ACC112 (cell line): ENCODE data around the gene FBXL13.

ENCODE experiments used
- H2AFZ ChIP-seq: fragments of 200-600 bp; sonication (generic); one replicate; pipeline ENCODE4 v1.6.0; 2017; ENCODE audit warnings: antibody characterized with exemption, low read length; ENCODE audit not compliant: unreplicated experiment
- H3K27ac ChIP-seq: fragments of 200-600 bp; sonication (generic); 2 replicates; pipeline ENCODE4 v1.5.1; 2014; ENCODE audit warnings: low read depth, mild to moderate bottlenecking, antibody characterized with exemption, low read length, moderate library complexity
- H3K27me3 ChIP-seq: fragments of 200-600 bp; sonication (generic); 2 replicates; pipeline ENCODE4 v1.6.1; 2014; ENCODE audit warnings: mild to moderate bottlenecking, antibody characterized with exemption, low read length, moderate library complexity, mixed read lengths; ENCODE audit not compliant: insufficient read depth
- H3K36me3 ChIP-seq: fragments of 200-600 bp; sonication (generic); 2 replicates; pipeline ENCODE4 v1.6.1; 2016; ENCODE audit warnings: mild to moderate bottlenecking, antibody characterized with exemption, low read length, moderate library complexity, mixed read lengths; ENCODE audit not compliant: insufficient read depth
- H3K4me1 ChIP-seq: fragments of 200-600 bp; sonication (generic); one replicate; pipeline ENCODE4 v1.6.1; 2016; ENCODE audit warnings: low read length, mixed read lengths; ENCODE audit not compliant: insufficient read depth, unreplicated experiment, control insufficient read depth
- H3K4me3 ChIP-seq: fragments of 200-600 bp; sonication (generic); 2 replicates; pipeline ENCODE4 v1.5.1; 2014; ENCODE audit warnings: mild to moderate bottlenecking, low read depth, low read length
- H3K79me2 ChIP-seq: fragments of 200-600 bp; sonication (generic); one replicate; pipeline ENCODE4 v1.6.0; 2016; ENCODE audit warnings: low read length; ENCODE audit not compliant: control insufficient read depth, unreplicated experiment, insufficient read depth

The FBXL13 gene

GRCh38 chr7:102830197-102830596 lies 244.4 kb downstream of the FBXL13 start:
- no peak overlapping the region for H3K4me3 ChIP-seq
- no peak overlapping the region for H2AFZ ChIP-seq
- peaks cover 11% of the 10 kb centered on the region for H3K4me1 ChIP-seq
- peaks cover 5% of the 10 kb centered on the region; the same call in 1 of the 2 replicates for H3K36me3 ChIP-seq
- H3K27me3 ChIP-seq = no peaks in the 10 kb centered on the region
- no peak overlapping the region for H3K27ac ChIP-seq
- H3K79me2 ChIP-seq = no peaks in the 10 kb centered on the region

GRCh38 chr7:102829075-102829474 lies 245.5 kb downstream of the FBXL13 start:
- Histone ChIP-seq H3K79me2 (no peaks in the 10 kb centered on the region), H3K27me3 (no peaks in the 10 kb centered on the region), H3K4me1 (peaks cover 4% of the 10 kb centered on the region), H3K4me3 (no peak overlapping the region), H2AFZ (no peak overlapping the region), H3K36me3 (peaks cover 5% of the 10 kb centered on the region; the same call in 1 of the 2 replicates), H3K27ac (no peak overlapping the region)

GRCh38 chr7:102828286-102828685 lies 246.3 kb downstream of the FBXL13 start:
- H3K27ac ChIP-seq = no peak overlapping the region
- no peaks in the 10 kb centered on the region for H3K79me2 ChIP-seq
- H3K36me3 ChIP-seq = peaks cover 5% of the 10 kb centered on the region; the same call in 1 of the 2 replicates
- peaks cover 4% of the 10 kb centered on the region for H3K4me1 ChIP-seq
- H2AFZ ChIP-seq = no peak overlapping the region
- no peak overlapping the region for H3K4me3 ChIP-seq
- no peaks in the 10 kb centered on the region for H3K27me3 ChIP-seq

DNA sequence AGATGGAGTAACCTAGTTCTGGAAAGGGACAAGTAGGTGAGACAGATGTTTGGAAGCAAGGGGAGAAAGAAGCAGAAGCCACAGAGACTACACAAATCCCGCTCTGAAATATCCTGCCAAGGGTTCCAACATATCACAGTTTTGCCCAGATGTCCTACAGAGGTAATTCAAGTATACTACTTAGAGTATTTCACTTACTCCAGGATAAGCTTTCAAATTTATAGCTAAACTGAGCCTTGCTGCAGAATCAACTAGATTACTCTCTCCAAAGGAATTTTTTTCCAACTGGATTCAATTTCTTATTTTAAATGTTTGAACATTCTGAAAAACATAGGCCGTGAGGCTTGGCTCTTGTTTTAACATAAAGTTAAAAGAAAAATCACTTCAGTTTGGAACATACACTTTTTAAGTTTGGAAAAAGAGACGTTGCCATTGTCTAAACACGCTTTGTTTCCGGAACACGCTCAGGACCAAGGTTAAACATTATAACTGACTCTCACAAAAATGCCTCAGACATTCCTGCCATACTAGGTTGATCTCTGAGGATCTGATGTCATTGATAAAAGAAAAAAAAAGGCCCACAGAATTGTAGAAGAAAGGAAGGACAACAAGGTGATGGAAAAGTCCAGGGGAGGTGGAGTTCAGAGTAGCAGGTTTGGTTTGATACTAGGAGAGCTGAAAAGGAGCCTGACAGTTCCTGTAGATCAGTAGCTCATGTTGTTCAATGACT lies 251.0 kb downstream of the FBXL13 start:
- peaks cover 5% of the 10 kb centered on the region; the same call in 1 of the 2 replicates for H3K36me3 ChIP-seq
- H3K4me1 ChIP-seq = peaks cover 2% of the 10 kb centered on the region
- no peak overlapping the region for H2AFZ ChIP-seq
- no peaks in the 10 kb centered on the region for H3K27me3 ChIP-seq
- no peak overlapping the region for H3K27ac ChIP-seq
- H3K4me3 ChIP-seq = no peak overlapping the region
- H3K79me2 ChIP-seq = no peaks in the 10 kb centered on the region

DNA sequence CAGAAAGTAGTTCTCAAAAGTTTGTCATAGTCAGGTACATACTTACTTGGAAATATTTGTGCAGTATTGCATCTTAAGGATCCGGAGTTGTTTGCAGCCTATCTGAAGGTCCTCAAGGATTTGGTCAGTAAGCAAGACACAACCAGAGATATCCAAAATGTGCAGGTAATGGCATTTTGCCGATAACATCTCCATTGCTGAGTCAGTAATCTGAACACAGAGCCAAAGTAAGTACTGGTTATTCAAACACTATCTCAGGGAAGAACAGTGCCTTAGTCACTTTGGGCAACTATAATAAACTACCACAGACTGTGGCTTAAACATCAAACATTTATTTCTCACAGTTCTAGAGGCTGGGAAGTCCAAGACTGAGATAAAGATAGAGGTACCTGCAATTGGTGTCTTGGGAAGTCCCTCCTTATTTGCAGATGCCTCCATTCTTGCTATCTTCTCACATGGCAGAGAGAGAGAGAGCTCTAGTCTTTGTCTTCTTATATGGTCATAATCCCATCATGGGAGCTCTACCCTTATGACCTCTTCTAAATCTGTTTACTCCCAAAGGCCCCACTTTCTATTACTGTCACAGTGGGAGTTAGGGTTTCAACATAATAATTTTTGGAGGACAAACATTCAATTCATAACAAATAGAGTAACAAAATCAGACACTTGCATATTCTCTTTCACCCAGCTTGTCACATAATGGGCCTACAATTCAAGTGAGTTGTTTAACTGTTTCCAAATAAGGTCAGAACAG lies 252.4 kb downstream of the FBXL13 start:
- Histone ChIP-seq H3K27ac (no peak overlapping the region), H3K79me2 (no peaks in the 10 kb centered on the region), H3K4me1 (no peaks in the 10 kb centered on the region), H3K36me3 (peaks cover 3% of the 10 kb centered on the region; the same call in 1 of the 2 replicates), H2AFZ (no peak overlapping the region), H3K27me3 (no peaks in the 10 kb centered on the region), H3K4me3 (no peak overlapping the region)

DNA sequence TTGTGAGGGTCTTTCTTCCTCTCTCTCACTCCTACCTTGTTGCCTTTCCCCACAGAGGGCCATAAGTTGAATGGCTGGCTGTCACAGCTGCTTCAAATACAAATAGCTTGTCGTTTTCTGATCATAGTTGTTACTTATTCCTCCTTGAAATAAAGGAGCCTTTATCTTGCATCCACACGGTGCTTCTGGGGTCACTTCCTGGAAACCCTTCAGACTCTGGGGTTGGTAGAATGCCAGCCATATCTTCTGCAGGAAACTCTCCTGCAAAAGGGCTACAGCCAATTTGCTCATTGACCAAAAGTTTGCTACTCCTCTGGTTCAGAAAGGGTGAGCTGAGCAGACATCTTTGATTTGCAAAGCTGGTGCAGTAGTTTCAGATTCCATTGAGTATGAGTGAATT lies 255.4 kb downstream of the FBXL13 start:
- peaks cover 5% of the 10 kb centered on the region for H3K4me1 ChIP-seq
- H3K36me3 ChIP-seq = no peaks in the 10 kb centered on the region
- H3K27me3 ChIP-seq = no peaks in the 10 kb centered on the region
- no peak overlapping the region for H2AFZ ChIP-seq
- no peak overlapping the region for H3K27ac ChIP-seq
- H3K79me2 ChIP-seq = no peaks in the 10 kb centered on the region
- no peak overlapping the region for H3K4me3 ChIP-seq

DNA sequence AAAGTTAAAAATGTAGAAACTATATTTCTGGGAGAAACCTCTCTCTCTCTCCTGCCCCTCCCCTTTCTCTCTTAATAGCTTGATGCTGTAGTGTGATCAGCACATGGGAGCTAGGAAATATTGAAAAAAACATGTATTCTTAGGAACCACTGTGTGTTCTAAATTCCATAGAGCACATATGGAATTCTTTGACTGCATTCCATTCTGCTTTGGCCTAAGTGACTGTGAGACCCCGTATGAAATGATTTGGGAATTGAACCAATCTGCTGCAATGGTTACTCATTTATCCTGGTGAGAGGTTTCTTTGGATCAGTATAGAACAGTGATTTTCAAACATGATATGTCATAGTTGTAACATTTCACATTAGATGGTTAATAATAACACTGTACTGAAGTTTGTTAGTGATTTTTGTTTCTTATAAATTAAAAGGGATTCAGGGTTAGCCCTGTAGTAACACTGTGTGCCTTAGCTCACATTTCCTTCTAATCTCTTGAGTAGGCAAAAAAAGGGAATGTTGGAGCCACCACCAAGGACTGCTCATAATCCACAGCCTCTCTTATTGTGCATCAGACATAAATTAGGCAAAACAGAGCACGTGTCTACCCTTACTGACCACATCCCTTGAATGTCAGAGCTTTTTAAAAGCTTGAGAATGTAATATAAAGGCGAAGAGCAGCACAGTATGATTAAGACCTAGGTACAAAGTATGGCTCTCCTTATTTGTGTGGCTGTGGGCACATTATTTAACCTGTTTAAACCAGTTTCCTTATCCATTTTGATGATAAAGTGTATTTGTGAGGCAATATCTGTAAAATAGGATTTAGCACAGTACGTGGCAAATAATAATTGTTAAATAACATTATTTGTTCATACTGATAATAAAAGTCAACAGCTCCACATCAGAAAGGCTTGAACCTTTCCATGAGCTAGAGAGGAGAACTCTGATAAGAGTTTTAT lies 256.7 kb downstream of the FBXL13 start:
- Histone ChIP-seq H3K4me1 (peaks cover 16% of the 10 kb centered on the region), H3K27me3 (no peaks in the 10 kb centered on the region), H2AFZ (no peak overlapping the region), H3K27ac (no peak overlapping the region), H3K4me3 (no peak overlapping the region), H3K36me3 (no peaks in the 10 kb centered on the region), H3K79me2 (no peaks in the 10 kb centered on the region)

DNA sequence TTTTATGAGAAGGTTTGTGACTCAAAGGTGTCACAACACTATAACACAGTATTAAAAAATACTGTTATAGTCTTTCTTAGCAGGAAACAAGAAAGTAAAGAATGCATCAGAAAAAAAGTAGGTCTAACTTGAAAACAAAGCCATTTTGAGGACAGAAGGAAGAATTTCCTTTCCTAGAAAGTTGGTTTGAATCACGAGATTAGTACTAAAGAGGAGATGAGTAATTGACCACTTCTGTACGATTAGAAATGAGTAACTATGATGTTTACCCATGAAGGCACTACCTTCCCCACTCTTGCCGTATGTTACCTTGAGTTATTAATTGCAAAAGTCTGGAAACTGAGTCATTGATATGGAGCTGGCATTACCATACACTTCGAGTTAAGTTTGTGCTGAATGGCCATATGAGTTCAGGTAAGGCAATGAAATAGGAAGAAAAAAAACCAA lies 260.5 kb downstream of the FBXL13 start:
- no peak overlapping the region for H2AFZ ChIP-seq
- H3K4me3 ChIP-seq = no peak overlapping the region
- H3K27me3 ChIP-seq = no peaks in the 10 kb centered on the region
- no peaks in the 10 kb centered on the region for H3K79me2 ChIP-seq
- H3K4me1 ChIP-seq = peaks cover 16% of the 10 kb centered on the region
- peak overlapping the region; percentile 3; the same call in 1 of the 2 replicates for H3K27ac ChIP-seq
- H3K36me3 ChIP-seq = no peaks in the 10 kb centered on the region

- no peaks in the 10 kb centered on the region for H3K79me2 ChIP-seq
- no peaks in the 10 kb centered on the region for H3K36me3 ChIP-seq
- H3K27me3 ChIP-seq = no peaks in the 10 kb centered on the region
- H3K4me1 ChIP-seq = peaks cover 16% of the 10 kb centered on the region
- H3K4me3 ChIP-seq = no peak overlapping the region
- H2AFZ ChIP-seq = no peak overlapping the region
- H3K27ac ChIP-seq = peak overlapping the region; percentile 3; the same call in 1 of the 2 replicates
Measured at GRCh38 chr7:102813191-102814024, 261.2 kb downstream of the FBXL13 start.
